Trophoblast cell (in vitro differentiated cells and primary cell): Measurements from ENCODE around the gene KIAA0232.

ENCODE experiments used
- DNase-seq, 2 donors: peaks; one replicate each; pipeline ENCODE4 v3.0.0-alpha.2; 2016
- H2AFZ ChIP-seq: 2 replicates; pipeline ENCODE4 v1.6.1; 2013; ENCODE audit warnings: low read length, moderate library complexity, mild to moderate bottlenecking; ENCODE audit not compliant: insufficient read depth, poor library complexity
- H2AK5ac ChIP-seq: 2 replicates; pipeline ENCODE4 v1.6.1; 2013; ENCODE audit warnings: mild to moderate bottlenecking, low read length
- H2BK120ac ChIP-seq: 2 replicates; pipeline ENCODE4 v1.6.1; 2013; ENCODE audit warnings: low read length, mild to moderate bottlenecking, moderate library complexity; ENCODE audit not compliant: insufficient read depth, poor library complexity
- H2BK12ac ChIP-seq: 2 replicates; pipeline ENCODE4 v1.6.1; 2013; ENCODE audit warnings: mild to moderate bottlenecking, low read length, moderate library complexity
- H2BK5ac ChIP-seq: 2 replicates; pipeline ENCODE4 v1.6.1; 2013; ENCODE audit warnings: low read length, low read depth, moderate library complexity, mild to moderate bottlenecking; ENCODE audit not compliant: poor library complexity
- H3K14ac ChIP-seq: 2 replicates; pipeline ENCODE4 v1.6.1; 2013; ENCODE audit warnings: mild to moderate bottlenecking, low read length
- H3K18ac ChIP-seq: 2 replicates; pipeline ENCODE4 v1.6.1; 2013; ENCODE audit warnings: mild to moderate bottlenecking, low read length
- H3K23ac ChIP-seq: 2 replicates; pipeline ENCODE4 v1.6.1; 2013; ENCODE audit warnings: low read length
- H3K27ac ChIP-seq: 2 replicates; pipeline ENCODE4 v1.5.1; 2013; ENCODE audit warnings: low read depth, mild to moderate bottlenecking, inconsistent platforms, low read length, moderate library complexity
- H3K27me3 ChIP-seq: 2 replicates; pipeline ENCODE4 v1.6.1; 2013; ENCODE audit warnings: inconsistent platforms, mild to moderate bottlenecking, low read length, moderate library complexity; ENCODE audit not compliant: insufficient read depth
- H3K36me3 ChIP-seq, 2 experiments: 1 replicate in 1 of 2; 2 replicates in 1 of 2; pipeline ENCODE4 v1.6.1; 2013; ENCODE audit warnings: low read length in 2 of 2, mild to moderate bottlenecking in 2 of 2, moderate library complexity in 1 of 2; ENCODE audit not compliant: insufficient read depth in 2 of 2, control insufficient read depth in 1 of 2
- H3K4ac ChIP-seq: 2 replicates; pipeline ENCODE4 v1.6.1; 2013; ENCODE audit warnings: low read depth, mild to moderate bottlenecking, low read length, moderate library complexity
- H3K4me1 ChIP-seq, 2 experiments: 1 replicate in 1 of 2; 2 replicates in 1 of 2; pipeline ENCODE4 v1.6.1; 2013; ENCODE audit warnings: low read length in 2 of 2, mild to moderate bottlenecking in 2 of 2, moderate library complexity in 1 of 2; ENCODE audit not compliant: insufficient read depth in 2 of 2, control insufficient read depth in 1 of 2
- H3K4me2 ChIP-seq: 2 replicates; pipeline ENCODE4 v1.6.1; 2013; ENCODE audit warnings: inconsistent platforms, mild to moderate bottlenecking, low read length, moderate library complexity
- H3K4me3 ChIP-seq: 2 replicates; pipeline ENCODE4 v1.5.1; 2013; ENCODE audit warnings: mild to moderate bottlenecking, low read depth, low read length, inconsistent platforms
- H3K79me1 ChIP-seq: one replicate; pipeline ENCODE4 v1.6.1; 2013; ENCODE audit warnings: low read length
- H3K79me2 ChIP-seq: 2 replicates; pipeline ENCODE4 v1.6.1; 2013; ENCODE audit warnings: low read length, mild to moderate bottlenecking; ENCODE audit not compliant: control insufficient read depth, insufficient read depth, poor library complexity
- H3K9ac ChIP-seq: 2 replicates; pipeline ENCODE4 v1.6.1; 2013; ENCODE audit warnings: mild to moderate bottlenecking, low read length
- H3K9me3 ChIP-seq: 2 replicates; pipeline ENCODE4 v1.6.1; 2013; ENCODE audit warnings: low read depth, mild to moderate bottlenecking, control low read depth, inconsistent platforms, low read length; ENCODE audit not compliant: insufficient read depth
- H4K12ac ChIP-seq: 2 replicates; pipeline ENCODE4 v1.6.1; 2013; ENCODE audit warnings: low read depth, mild to moderate bottlenecking, low read length, moderate library complexity
- H4K8ac ChIP-seq: 2 replicates; pipeline ENCODE4 v1.6.1; 2013; ENCODE audit warnings: low read depth, mild to moderate bottlenecking, low read length, moderate library complexity
- H4K91ac ChIP-seq: one replicate; pipeline ENCODE4 v1.6.1; 2013; ENCODE audit warnings: low read depth, mild to moderate bottlenecking, low read length, moderate library complexity
- WGBS: extraction: QIAGEN DNeasy Blood & Tissue Kit; methylation state at CpG from one replicate; pipeline ENCODE4 v1.1.7; 2013; ENCODE audit warnings: missing lambda C conversion rate; ENCODE audit not compliant: insufficient read length, insufficient coverage; ENCODE audit errors: extremely low coverage; 5-methylcytosine and 5-hydroxymethylcytosine counted together

Gene KIAA0232

DNA sequence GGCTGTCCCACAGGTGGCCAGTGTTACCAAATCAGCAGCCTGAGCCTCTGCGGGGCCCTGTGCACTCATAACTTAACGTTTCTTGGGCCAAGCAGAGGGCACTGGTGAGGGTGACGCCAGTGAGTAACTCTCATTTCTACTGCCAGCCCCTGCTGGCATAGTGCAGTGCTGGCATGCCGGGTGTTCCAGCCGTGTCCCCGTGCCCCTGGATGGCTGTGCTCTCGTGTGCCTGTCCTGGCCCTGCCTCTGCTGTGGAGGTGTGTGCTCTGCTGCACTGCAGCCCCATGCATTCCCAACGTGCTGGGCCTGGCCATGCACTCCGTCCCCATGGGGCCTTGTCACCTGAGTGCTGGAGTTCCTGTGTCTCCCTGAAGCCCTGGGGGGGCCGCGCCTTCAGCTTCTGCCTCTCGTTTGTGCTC, 141.8 kb downstream of the KIAA0232 start:
- H3K27ac ChIP-seq: no peak overlapping the region
- no peak overlapping the region for H3K23ac ChIP-seq
- H3K79me2 ChIP-seq: no peaks in the 10 kb centered on the region
- H2AK5ac ChIP-seq: no peak overlapping the region
- no peaks in the 10 kb centered on the region for H3K9me3 ChIP-seq
- no peak overlapping the region for H4K8ac ChIP-seq
- H2BK120ac ChIP-seq: no peak overlapping the region
- no CpG with 5 or more reads among the region's 12 CpGs for WGBS
- no peak overlapping the region for H3K9ac ChIP-seq
- H3K79me1 ChIP-seq: no peaks in the 10 kb centered on the region
- no peak overlapping the region for H2BK12ac ChIP-seq
- no peaks in the 10 kb centered on the region for H3K27me3 ChIP-seq
- H4K12ac ChIP-seq: no peak overlapping the region
- H4K91ac ChIP-seq: no peak overlapping the region
- H2AFZ ChIP-seq: no peak overlapping the region
- H3K4me2 ChIP-seq: no peak overlapping the region
- H3K4ac ChIP-seq: no peak overlapping the region
- no peak overlapping the region for H3K14ac ChIP-seq
- H3K36me3 ChIP-seq: peaks cover 10 to 16% of the 10 kb centered on the region in 2 experiments
- DNase-seq: no peak
- H2BK5ac ChIP-seq: no peak overlapping the region
- H3K4me1 ChIP-seq: peaks cover 9 to 11% of the 10 kb centered on the region in 2 experiments
- no peak overlapping the region for H3K18ac ChIP-seq
- H3K4me3 ChIP-seq: no peak overlapping the region

DNA sequence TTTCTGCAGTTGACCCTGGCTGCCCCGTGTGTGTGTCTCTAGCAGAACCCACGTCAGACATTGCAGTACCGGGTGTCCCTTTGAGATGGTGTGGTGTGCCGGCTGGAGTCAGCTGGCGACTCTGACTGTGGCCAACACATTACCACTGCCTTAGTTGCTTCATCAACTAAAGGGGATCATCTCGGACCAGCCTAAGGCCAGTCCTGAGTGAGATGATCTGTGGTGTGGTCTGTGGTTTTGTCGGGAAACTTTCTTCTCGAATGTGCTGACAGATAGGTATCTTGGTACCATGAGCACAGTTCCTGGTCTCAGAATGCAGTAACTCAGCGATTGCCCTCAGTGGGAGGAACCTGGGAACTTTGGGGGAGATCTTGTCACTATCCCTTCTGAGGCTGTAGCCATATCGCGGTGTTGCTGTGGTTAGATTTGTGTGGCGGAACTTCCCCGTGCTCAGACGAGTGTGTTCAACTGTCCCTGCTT, 142.9 kb downstream of the KIAA0232 start:
- no peak overlapping the region for H4K8ac ChIP-seq
- no peaks in the 10 kb centered on the region for H3K79me1 ChIP-seq
- no peak overlapping the region for H4K91ac ChIP-seq
- no peak overlapping the region for H3K27ac ChIP-seq
- no peak overlapping the region for H3K18ac ChIP-seq
- no peak overlapping the region for H4K12ac ChIP-seq
- H3K4me3 ChIP-seq: no peak overlapping the region
- no peak overlapping the region for H2AK5ac ChIP-seq
- no peak overlapping the region for H2BK5ac ChIP-seq
- no peak overlapping the region for H2BK120ac ChIP-seq
- H3K27me3 ChIP-seq: no peaks in the 10 kb centered on the region
- no peaks in the 10 kb centered on the region for H3K79me2 ChIP-seq
- H3K14ac ChIP-seq: no peak overlapping the region
- H3K4ac ChIP-seq: no peak overlapping the region
- no peak overlapping the region for H3K9ac ChIP-seq
- H3K36me3 ChIP-seq: peaks cover 10 to 16% of the 10 kb centered on the region in 2 experiments
- no CpG with 5 or more reads among the region's 14 CpGs for WGBS
- no peak overlapping the region for H3K23ac ChIP-seq
- peaks cover 9 to 11% of the 10 kb centered on the region in 2 experiments for H3K4me1 ChIP-seq
- H3K4me2 ChIP-seq: no peak overlapping the region
- no peaks in the 10 kb centered on the region for H3K9me3 ChIP-seq
- DNase-seq: no peak
- H2BK12ac ChIP-seq: no peak overlapping the region
- H2AFZ ChIP-seq: no peak overlapping the region

DNA sequence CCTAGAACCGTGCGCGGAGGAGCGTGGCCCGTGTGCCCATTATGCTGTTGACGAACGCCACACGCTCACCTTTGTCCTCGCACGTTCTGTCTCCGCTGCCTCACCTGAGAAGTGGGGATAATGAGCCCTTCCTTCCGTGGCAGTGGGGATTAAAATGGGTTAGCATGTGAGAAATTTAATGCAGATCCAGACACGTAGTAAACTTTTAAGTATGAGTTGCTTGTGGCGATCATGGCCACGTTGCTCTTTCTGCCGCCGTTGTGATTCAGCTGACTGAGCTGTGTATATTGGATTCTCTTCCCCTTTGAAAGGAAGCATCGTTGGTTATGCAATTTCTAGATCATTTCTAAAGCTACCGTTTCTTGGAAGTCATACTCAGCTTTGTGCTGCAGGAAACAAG, 143.6 kb downstream of the KIAA0232 start:
- H4K12ac ChIP-seq: no peak overlapping the region
- no peaks in the 10 kb centered on the region for H3K79me1 ChIP-seq
- no peak overlapping the region for H4K91ac ChIP-seq
- H2BK120ac ChIP-seq: no peak overlapping the region
- H3K23ac ChIP-seq: no peak overlapping the region
- no peak overlapping the region for H3K4ac ChIP-seq
- peaks cover 10 to 16% of the 10 kb centered on the region in 2 experiments for H3K36me3 ChIP-seq
- H2BK12ac ChIP-seq: no peak overlapping the region
- peaks cover 9 to 11% of the 10 kb centered on the region in 2 experiments for H3K4me1 ChIP-seq
- no peaks in the 10 kb centered on the region for H3K9me3 ChIP-seq
- no peak overlapping the region for H3K27ac ChIP-seq
- H3K18ac ChIP-seq: no peak overlapping the region
- WGBS: no CpG with 5 or more reads among the region's 19 CpGs
- H3K27me3 ChIP-seq: no peaks in the 10 kb centered on the region
- H2AFZ ChIP-seq: no peak overlapping the region
- no peak for DNase-seq
- no peak overlapping the region for H2BK5ac ChIP-seq
- no peak overlapping the region for H3K4me2 ChIP-seq
- H3K4me3 ChIP-seq: no peak overlapping the region
- H4K8ac ChIP-seq: no peak overlapping the region
- H3K79me2 ChIP-seq: no peaks in the 10 kb centered on the region
- H2AK5ac ChIP-seq: no peak overlapping the region
- H3K9ac ChIP-seq: no peak overlapping the region
- H3K14ac ChIP-seq: no peak overlapping the region

DNA sequence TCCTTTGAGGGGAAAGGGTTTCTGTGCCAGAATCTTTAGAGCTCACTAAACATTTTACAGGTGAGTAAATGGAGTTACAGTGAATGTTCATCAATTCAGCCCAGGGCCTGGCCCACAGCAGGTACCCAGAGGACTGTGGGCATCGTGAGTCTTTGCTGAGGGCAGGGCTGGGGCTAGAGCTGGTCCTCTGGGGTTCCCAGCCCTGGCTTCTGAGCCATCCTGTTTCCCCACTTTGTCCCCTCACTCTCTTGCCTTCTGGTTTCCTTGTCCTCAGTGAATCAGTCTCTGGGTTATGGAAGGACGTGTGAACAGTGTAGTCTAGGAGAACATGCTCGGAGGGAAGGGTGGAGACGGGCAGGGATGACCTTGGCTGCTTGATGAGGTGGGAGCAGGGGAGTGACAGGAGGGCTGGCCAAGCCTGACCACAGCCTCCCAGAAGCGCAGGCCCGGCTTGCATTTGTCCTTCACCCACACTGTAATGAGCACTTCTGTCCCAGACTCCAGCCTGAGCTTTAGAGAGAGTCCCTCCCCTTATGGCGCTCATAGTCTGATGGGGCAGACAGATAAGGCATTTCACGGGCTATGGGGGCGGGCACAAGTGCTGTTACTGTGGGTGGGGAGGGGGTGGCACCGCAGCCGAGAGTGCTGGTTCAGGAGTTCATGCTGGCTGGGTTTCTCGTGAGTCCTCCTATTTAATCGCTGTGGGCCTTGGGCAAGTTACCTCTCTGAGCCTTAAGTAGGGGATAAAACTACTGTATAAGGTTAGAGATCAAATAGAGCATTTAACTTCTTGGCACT, 144.4 kb downstream of the KIAA0232 start:
- H3K79me1 ChIP-seq: no peaks in the 10 kb centered on the region
- no peak overlapping the region for H3K4me3 ChIP-seq

More for the DNA sequence above, 144.4 kb downstream of the KIAA0232 start:
- Histone ChIP-seq H4K91ac (no peak overlapping the region), H2BK12ac (no peak overlapping the region), H4K12ac (no peak overlapping the region), H2BK120ac (no peak overlapping the region), H3K18ac (no peak overlapping the region), H3K27ac (no peak overlapping the region), H3K4me2 (no peak overlapping the region), H3K4me1 (peaks cover 9 to 11% of the 10 kb centered on the region in 2 experiments), H2BK5ac (no peak overlapping the region), H2AFZ (peak overlapping the region; percentile 67), H3K79me2 (no peaks in the 10 kb centered on the region), H2AK5ac (no peak overlapping the region), H3K23ac (no peak overlapping the region), H3K9me3 (no peaks in the 10 kb centered on the region), H3K36me3 (peaks cover 10 to 16% of the 10 kb centered on the region in 2 experiments), H3K14ac (peak overlapping the region; percentile 0), H3K27me3 (no peaks in the 10 kb centered on the region), H3K4ac (no peak overlapping the region), H3K9ac (no peak overlapping the region), H4K8ac (no peak overlapping the region)
- peak; percentile 51 to 63 for DNase-seq
- WGBS: no CpG with 5 or more reads among the region's 13 CpGs
